ENCODE data around the gene MMP12. TPM values are rescaled to one million over a fixed set of nuclear protein-coding genes. Genes with fewer than 3 reads are reported as not detected.

Gene MMP12
- total RNA-seq, 1 donor, result 0.36 TPM

GRCh38 chr11:102831128-102831488 lies 43.7 kb downstream of the MMP12 start:
- Histone ChIP-seq H3K9me3 (ENCODE audit: low read depth, low read length) (no peaks in the 10 kb centered on the region), H3K4me2 (ENCODE audit: insufficient read depth, low read length) (peak overlapping the region; percentile 86), H3K79me2 (ENCODE audit: insufficient read depth, low read length) (no peaks in the 10 kb centered on the region), H3K4me1 (ENCODE audit: insufficient read depth, low read length) (peaks cover 9% of the 10 kb centered on the region), H3K27me3 (ENCODE audit: insufficient read depth, low read length) (no peaks in the 10 kb centered on the region), H4K20me1 (ENCODE audit: insufficient read depth, low read length) (no peaks in the 10 kb centered on the region), H2AFZ (ENCODE audit: low read length) (no peak overlapping the region), H3K4me3 (ENCODE audit: insufficient read depth, low read length) (no peak overlapping the region), H3K27ac (ENCODE audit: low read depth, low read length) (no peak overlapping the region), H3K36me3 (ENCODE audit: insufficient read depth, low read length) (no peaks in the 10 kb centered on the region)
- DNase-seq (ENCODE audit: insufficient read length, low spot score, missing footprints), result no peak
- TF ChIP-seq CTCF (IDR thresholded peaks at IDR 0.05; ENCODE audit: extremely low read depth, low read depth, low read length), result no peak

- Histone ChIP-seq H3K27ac (ENCODE audit: low read depth, low read length) (no peak overlapping the region), H2AFZ (ENCODE audit: low read length) (no peak overlapping the region), H3K9me3 (ENCODE audit: low read depth, low read length) (no peaks in the 10 kb centered on the region), H3K79me2 (ENCODE audit: insufficient read depth, low read length) (no peaks in the 10 kb centered on the region), H3K4me2 (ENCODE audit: insufficient read depth, low read length) (peak overlapping the region; percentile 10), H3K4me1 (ENCODE audit: insufficient read depth, low read length) (peaks cover 4% of the 10 kb centered on the region), H3K27me3 (ENCODE audit: insufficient read depth, low read length) (no peaks in the 10 kb centered on the region), H3K36me3 (ENCODE audit: insufficient read depth, low read length) (no peaks in the 10 kb centered on the region), H3K4me3 (ENCODE audit: insufficient read depth, low read length) (no peak overlapping the region), H4K20me1 (ENCODE audit: insufficient read depth, low read length) (no peaks in the 10 kb centered on the region)
- peak; percentile 45 for DNase-seq (ENCODE audit: insufficient read length, low spot score, missing footprints)
- no peak for TF ChIP-seq CTCF (IDR thresholded peaks at IDR 0.05; ENCODE audit: extremely low read depth, low read depth, low read length)
Observed at GRCh38 chr11:102830001-102830727, 44.6 kb downstream of the MMP12 start.

- TF ChIP-seq CTCF (IDR thresholded peaks at IDR 0.05; ENCODE audit: extremely low read depth, low read depth, low read length), result no peak
- Histone ChIP-seq H3K4me3 (ENCODE audit: insufficient read depth, low read length) (no peak overlapping the region), H3K36me3 (ENCODE audit: insufficient read depth, low read length) (no peaks in the 10 kb centered on the region), H3K4me1 (ENCODE audit: insufficient read depth, low read length) (peaks cover 4% of the 10 kb centered on the region), H3K27ac (ENCODE audit: low read depth, low read length) (no peak overlapping the region), H3K4me2 (ENCODE audit: insufficient read depth, low read length) (no peak overlapping the region), H3K9me3 (ENCODE audit: low read depth, low read length) (no peaks in the 10 kb centered on the region), H3K79me2 (ENCODE audit: insufficient read depth, low read length) (no peaks in the 10 kb centered on the region), H4K20me1 (ENCODE audit: insufficient read depth, low read length) (no peaks in the 10 kb centered on the region), H3K27me3 (ENCODE audit: insufficient read depth, low read length) (no peaks in the 10 kb centered on the region), H2AFZ (ENCODE audit: low read length) (no peak overlapping the region)
- DNase-seq (ENCODE audit: insufficient read length, low spot score, missing footprints), result no peak
Observed at GRCh38 chr11:102829316-102830000, 45.3 kb downstream of the MMP12 start.

- no peaks in the 10 kb centered on the region for H4K20me1 ChIP-seq (ENCODE audit: insufficient read depth, low read length)
- no peak overlapping the region for H3K4me2 ChIP-seq (ENCODE audit: insufficient read depth, low read length)
- H3K4me3 ChIP-seq (ENCODE audit: insufficient read depth, low read length), result no peak overlapping the region
- no peaks in the 10 kb centered on the region for H3K79me2 ChIP-seq (ENCODE audit: insufficient read depth, low read length)
- no peaks in the 10 kb centered on the region for H3K4me1 ChIP-seq (ENCODE audit: insufficient read depth, low read length)
- no peak overlapping the region for H2AFZ ChIP-seq (ENCODE audit: low read length)
- no peak for DNase-seq (ENCODE audit: insufficient read length, low spot score, missing footprints)
- no peak overlapping the region for H3K27ac ChIP-seq (ENCODE audit: low read depth, low read length)
- peaks cover 17% of the 10 kb centered on the region for H3K27me3 ChIP-seq (ENCODE audit: insufficient read depth, low read length)
- H3K9me3 ChIP-seq (ENCODE audit: low read depth, low read length), result no peaks in the 10 kb centered on the region
- H3K36me3 ChIP-seq (ENCODE audit: insufficient read depth, low read length), result no peaks in the 10 kb centered on the region
- no peak for TF ChIP-seq CTCF (IDR thresholded peaks at IDR 0.05; ENCODE audit: extremely low read depth, low read depth, low read length)
Observed at GRCh38 chr11:102824556-102824955, 50.2 kb downstream of the MMP12 start.

Measured in osteoblast (primary cell).